Midbrain (tissue), 1 donor: ENCODE data around the gene GSTA1.
"Not testable (repeated sequence)": the region's sequence is repeated elsewhere in the genome, so short reads cannot be mapped to it uniquely, and the experiment has no call there.

ENCODE experiments used
- DNase-seq: peaks from one replicate; lab custom pipeline; 2025; lab: John Stamatoyannopoulos, UW

Gene GSTA1

DNA sequence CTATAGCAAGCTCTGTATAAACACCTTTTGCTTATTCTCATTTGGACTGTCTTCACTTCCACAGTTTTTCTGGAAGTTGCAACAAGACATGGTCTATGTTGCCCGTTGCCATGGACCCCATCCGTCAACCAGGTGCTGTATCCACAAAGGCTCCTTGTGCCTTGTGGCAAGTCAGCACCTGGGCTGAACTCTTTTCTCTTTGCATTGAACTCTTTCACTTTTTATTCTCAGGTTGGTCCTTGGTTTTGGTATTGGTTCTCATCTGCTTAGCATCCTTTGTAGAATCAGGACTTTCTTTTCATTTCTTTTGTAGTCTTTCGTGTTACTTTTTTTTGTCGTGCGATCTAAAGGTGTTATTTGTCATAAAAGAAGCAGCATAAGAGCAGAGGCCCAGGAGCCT lies 5.0 kb upstream of the GSTA1 start:
- no peak for DNase-seq

DNA sequence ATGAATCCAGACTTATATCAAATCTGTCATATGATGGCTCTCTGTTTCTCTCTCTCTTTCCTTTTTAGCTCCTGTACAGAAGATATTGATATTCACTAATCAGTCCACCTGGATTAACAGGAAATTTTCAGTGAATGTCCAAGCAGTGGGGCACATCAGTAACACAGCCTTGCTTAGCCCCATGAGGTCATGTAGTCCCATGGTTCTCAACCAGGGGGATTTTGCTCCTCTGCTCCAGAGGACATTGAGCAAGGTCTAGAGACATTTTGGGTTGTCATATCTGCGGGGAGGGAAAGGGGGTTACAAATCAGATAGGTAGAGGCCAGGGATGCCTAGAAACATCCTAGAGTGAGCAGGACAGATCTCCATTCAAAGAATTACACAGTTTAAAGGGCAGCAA lies 810 bp downstream of the GSTA1 start:
- no peak for DNase-seq

DNA sequence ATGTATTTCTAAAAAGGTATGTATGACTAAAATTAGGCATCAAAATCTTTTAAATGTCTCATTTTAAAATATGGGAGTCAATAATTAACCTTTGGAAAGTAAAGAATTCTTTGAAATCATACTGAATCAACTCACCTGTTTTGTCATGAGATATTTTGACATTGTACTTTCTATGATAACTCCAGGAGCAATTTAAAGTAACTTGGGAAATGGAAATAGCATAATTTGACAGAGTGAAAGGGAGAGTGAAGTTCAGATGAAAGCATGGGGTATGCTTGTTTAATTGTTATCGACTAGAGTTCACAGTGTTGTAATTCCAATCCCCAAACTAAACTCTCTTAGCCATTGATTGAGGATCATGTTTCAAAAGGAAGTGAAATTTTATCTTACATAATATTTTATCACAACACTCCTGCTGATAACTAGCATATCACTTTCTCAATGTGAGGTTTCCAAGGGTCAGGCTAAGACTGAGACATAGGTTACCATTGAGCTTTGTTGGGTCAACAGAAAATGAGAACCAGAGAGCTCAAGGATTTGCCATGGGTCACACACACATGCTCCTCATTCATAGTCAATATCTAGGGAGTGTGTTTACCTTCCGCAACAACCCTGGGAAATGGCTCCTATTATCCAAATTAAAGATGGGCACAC lies 2.3 kb downstream of the GSTA1 start:
- no peak for DNase-seq

DNA sequence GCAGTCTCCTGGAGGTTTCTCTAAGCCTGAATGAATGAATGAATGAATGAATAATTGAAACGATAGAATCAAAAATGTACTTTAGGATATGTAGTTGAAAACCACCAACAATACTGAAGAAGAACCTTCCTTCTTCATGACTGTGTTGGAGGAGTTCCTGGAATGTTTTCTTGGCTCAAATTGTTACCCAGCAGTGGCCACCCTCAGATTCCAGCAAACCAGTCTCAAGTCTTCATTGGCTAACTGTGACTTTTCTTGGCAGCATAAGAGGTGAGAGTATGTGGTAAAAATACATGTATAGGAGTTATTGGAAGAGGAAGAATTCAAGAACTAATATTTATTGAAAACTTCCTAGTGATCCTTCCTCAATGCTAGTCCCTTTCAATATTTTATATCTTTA lies 4.3 kb downstream of the GSTA1 start:
- not testable (repeated sequence) for DNase-seq

DNA sequence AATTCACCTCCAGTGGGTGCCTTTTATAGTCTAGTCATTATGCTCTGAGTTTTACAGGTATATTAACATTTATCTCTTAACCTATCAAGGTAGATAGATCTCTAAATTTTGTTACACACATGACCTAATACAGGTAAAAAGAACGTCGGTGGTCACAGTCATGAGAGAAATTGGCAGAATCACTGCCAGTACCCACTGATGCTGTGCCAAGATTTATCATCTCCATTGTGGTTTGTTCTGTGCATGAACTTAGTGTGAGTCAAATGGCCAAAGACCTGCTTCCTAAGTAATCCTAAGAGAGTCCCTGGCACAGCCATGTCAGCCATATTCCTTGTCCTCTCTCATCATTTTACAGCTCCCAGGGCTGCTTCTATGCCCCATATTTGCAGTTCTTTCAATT lies 9.2 kb downstream of the GSTA1 start:
- not testable (repeated sequence) for DNase-seq

DNA sequence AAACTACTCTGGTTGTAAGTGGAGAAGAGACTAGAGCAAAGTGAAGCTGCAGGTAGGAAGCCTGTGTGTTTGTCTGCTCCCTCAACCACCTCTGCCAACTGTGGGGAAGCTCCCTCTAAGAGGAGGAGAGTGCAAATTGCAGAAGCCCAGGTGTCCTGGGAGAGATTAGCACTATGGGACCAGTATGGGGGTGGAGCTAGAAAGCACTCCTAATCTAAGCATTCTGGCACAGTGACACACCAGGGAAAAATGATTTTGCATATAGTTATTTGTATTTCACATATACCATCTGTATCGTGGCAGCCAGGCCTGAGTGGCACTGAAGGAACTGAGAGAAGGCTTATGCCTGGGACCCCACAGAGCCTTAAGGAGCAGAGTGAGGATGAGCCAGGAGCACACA lies 12.8 kb downstream of the GSTA1 start:
- DNase-seq: no peak

DNA sequence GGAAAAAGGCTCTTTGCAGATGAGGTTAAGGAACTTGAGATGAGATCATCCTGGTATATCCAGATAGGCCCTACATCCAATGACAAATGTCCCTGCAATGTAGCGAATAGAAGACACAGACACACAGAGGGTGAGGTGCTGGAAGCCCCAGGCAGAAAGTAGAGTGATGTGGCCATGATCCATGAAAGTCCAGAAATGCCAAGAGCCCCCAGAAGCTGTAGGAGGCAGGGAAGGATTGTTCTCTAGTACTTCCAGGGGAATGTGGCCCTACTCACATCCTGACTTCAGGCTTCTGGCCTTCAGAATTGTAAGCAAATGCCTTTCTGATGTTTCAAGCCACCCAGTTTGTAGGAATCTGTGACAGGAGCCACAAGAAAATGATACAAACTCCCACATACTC lies 14.0 kb downstream of the GSTA1 start:
- DNase-seq: not testable (repeated sequence)

DNA sequence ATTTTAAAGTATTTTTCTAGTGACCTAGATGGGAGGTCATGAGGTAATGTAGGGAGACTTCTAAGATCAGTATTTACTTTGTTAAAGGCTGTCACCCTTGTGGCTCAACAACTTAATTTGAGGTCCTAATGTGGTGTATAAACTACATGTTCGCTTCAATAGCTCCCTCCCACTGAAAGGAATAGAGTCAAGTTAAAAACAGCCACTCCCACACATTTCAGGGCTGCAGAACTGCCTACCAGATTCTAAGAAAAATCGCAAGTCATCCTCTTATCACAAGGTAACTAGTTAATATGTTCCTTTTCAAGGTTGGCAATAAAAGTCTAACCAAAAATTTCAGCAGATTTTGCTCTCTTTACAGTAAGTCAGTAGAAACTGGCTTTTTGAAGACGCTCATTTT lies 15.1 kb downstream of the GSTA1 start:
- DNase-seq: no peak

DNA sequence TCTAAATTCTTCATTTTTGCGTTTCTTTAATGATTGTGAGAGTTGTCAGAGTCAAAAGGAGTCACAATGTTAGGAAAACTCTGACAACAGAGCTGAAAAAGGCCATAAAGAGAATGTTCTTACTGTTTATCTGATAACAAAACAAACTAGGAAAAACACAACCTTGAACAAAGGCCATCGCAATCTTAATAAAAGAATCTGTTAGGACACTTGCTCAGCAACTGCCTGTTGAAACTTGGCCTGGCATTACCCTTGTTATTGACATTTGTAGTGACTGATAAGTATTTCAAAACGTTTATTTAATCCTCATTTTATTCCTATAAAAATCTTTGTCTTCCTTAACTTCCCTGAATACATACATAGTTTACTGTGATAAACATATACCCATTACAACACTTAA lies 15.7 kb downstream of the GSTA1 start:
- no peak for DNase-seq

DNA sequence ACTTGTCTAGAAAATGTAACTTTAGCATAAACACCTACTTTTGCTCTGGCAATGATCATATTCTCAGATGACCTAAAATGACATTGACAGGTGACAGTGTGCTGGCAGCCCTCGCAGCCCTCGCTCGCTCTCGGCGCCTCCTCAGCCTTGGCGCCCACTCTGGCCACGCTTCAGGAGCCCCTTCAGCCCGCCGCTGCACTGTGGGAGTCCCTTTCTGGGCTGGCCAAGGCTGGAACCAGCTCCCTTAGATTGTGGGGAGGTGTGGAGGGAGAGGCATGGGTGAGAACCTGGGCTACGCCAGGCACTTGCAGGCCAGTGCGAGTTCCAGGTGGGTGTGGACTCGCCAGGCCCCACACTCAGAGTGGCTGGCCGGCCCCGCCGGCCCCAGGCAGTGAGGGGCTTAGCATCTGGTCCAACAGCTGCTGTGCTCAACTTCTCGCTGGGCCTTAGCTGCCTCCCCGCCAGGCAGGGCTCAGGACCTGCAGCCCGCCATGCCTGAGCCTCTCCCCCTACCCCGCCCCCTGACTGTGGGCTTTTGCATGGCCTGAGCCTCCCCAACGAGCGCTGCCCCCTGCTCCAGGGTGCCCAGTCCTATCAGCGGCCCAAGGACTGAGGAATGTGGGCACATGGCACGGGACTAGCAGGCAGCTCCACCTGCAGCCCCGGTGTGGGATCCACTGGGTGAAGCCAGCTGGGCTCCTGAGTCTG lies 17.2 kb downstream of the GSTA1 start:
- no peak for DNase-seq

DNA sequence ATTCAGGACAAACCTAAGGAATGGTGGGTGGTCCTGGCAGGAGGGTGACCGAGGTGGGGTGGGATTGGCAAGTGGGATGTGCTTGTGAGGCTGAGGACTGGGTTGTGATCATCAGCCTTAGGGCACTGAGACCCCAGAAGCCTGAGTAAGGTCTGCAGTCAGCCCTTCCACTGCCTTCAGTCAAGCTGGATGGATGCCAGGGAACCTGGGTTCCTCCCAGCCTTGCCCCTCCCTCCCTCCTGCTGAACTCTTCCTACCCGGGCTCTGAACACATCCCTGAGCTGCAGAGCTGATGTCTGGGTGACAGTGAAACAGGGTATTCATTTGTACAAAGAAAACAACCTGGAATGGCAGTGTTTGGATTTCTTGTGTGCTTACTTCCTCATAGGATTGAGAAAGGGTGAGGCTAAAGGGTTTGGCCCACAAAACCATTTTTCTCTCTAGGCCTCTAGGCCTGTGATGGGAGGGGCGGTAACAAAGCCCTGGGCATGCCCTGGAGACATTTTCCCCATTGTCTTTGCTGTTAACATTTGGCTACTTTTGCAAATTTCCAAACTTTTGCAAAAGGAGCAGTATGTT lies 20.8 kb downstream of the GSTA1 start:
- DNase-seq: not testable (repeated sequence)

DNA sequence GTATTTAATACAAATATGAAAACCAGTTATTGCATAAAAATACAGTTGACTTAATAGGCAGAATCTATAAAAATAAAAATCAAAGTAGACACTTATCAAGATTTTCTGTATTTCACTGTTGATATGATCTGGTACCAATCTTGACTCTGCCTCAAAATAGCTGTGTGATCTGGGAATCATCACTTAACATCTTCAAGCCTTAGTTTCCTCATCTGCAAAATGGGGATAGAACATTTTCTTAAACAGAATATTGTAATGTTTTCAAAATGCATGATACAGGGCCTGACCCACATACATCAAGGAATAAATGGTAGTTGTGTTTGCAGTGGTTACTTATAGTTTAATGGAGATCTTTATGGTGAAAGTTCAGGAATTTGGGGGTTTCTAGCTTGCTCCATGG lies 21.4 kb downstream of the GSTA1 start:
- DNase-seq: not testable (repeated sequence)

DNA sequence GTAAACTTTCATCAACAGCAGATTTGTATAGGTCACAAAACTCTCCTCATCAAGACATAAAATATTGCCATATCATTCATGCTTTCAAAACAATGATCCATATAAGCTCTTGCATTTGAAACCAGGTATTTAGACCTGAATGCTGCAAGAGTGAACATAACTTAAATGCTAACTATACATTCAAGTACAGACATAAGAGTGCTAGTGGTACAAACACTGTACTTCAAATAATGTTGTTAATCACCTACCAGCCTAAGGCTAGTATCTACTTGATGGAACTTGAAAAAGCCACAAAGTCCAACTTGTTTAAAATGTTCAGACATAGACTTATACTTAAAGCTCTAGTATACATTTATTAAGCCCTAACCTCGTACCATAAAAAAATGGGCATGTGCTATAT lies 24.4 kb downstream of the GSTA1 start:
- no peak for DNase-seq

DNA sequence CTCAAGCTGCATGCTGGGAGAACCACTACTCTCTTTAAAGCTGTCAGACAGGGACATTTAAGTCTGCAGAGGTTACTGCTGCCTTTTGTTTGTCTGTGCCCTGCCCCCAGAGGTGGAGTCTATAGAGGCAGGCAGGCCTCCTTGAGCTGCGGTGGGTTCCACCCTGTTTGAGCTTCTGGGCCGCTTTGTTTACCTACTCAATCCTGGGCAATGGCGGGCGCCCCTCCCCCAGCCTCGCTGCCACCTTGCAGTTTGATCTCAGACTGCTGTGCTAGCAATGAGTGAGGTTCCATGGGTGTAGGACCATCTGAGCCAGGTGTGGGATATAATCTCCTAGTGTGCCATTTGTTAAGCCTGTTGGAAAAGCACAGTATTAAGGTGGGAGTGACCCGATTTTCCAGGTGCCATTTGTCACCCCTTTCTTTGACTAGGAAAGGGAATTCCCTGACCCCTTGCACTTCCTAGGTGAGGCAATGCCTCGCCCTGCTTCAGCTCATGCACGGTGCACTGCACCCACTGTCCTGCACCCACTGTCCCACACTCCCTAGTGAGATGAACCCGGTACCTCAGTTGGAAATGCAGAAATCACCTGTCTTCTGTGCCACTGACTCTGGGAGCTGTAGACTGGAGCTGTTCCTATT lies 26.8 kb downstream of the GSTA1 start:
- DNase-seq: not testable (repeated sequence)

DNA sequence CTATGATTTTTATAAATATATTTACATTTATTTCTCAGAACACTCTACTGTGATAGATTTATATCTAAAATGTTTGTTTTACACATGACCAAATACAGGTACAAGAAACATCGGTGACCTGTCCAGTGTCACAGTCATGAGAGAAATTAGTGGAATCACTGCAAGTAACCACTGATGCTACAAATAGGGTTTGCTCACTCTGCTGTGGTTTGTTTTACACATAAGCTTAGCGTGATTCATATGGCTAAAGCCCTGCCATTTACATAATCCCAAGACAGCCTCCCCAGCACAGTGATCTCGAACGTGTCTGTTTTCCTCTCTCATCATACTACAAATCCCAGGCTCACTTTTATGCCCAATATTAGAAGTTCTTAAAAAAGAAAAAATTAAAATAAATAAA lies 34.2 kb downstream of the GSTA1 start:
- not testable (repeated sequence) for DNase-seq

DNA sequence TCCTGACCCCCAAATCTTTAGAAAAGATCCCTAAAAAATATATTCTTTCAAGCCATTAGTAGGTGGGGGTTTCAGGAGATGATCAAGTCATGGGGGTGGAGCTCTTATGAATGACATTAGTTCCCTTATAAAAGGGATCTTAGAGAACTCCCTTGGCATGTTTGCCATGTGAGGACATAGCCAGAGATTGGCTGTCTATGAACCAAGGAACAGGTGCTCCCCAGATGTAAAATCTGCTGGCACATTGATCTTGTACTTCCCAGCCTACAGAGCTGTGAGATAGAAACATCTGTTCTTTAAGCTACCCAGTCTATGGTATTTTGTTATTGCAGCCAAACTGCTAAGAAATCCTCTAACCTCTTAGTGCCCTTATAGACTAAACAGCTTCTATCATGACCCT lies 36.0 kb downstream of the GSTA1 start:
- DNase-seq: not testable (repeated sequence)

DNA sequence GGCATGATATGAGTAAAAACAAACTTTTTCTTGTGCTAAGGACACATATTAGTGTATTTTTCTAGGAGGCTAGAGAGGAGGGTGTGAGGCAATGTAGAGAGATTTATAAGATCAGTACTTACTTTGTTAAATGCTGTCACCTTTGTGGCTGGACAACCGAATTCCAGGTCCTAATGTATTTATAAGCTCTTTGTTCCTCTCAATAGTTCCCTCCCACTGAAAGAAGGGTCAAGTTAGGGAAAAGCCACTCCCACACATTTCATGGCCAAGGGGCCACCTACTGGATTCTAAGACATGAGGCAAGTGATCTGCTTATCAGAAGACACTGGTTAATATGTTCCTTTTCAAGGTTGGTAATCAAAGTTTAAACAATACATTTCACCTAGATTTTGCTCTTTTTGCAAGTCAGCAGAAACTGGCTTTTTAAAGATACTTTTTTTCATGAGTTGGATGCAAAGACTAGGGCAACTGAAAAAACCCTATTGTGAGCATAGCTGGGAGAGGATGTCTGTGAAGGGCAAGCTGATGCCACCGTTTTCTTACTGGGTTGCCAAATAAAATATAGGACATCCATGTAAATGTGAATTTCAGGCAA lies 40.2 kb downstream of the GSTA1 start, which contains the start of gene GSTA2:
GSTA2 (minus strand) TSS at position 154 of the 595 bp plus-strand sequence. CDS start 5,528 bp downstream, outside the sequence.
- DNase-seq: not testable (repeated sequence)

DNA sequence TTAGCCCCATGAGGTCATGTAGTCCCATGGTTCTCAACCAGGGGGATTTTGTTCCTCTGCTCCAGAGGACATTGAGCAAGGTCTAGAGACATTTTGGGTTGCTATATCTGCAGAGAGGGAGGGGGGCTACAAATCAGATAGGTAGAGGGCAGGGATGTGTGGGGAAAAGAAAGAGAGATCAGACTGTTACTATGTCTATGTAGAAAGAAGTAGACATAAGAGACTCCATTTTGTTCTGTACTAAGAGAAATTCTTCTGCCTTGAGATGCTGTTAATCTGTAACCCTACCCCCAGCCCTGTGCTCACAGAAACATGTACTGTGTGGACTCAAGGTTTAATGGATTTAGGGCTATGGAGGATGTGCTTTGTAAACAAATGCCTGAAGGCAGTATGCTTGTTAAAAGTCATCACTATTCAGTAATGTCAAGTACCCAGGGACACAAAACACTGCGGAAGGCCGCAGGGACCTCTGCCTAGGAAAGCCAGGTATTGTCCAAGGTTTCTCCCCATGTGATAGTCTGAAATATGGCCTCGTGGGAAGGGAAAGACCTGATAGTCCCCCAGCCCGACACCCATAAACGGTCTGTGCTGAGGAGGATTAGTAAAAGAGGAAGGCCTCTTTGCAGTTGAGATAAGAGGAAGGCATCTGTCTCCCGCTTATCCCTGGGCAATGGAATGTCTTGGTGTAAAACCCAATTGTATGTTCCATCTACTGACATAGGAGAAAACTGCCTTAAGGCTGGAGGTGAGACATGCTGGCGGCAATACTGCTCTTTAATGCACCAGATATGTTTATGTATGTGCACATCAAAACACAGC lies 41.7 kb downstream of the GSTA1 start:
- DNase-seq: not testable (repeated sequence)

DNA sequence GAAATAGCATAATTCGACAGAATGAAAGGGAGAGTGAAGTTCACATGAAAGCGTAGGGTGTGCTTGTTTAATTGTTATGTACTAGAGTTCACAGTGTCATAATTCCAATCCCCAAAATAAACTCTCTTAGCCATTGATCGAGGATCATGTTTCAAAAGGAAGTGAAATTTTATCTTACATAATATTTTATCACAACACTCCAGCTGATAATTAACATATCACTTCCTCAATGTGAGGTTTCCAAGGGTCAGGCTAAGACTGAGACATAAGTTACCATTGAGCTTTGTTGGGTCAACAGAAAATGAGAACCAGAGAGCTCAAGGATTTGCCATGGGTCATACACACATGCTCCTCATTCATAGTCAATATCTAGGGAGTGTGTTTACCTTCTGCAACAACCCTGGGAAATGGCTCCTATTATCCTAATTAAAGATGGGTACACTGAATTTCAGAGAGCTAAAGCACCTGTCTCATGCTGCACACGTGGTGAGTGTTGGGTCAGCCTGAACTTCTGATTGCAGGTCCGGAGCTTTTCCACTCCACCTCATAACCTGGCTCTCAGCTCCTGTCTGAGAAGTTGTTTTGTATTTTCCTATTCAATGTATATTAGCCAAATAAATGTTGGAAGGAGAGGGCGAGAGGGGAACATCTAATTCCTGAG lies 43.4 kb downstream of the GSTA1 start:
- no peak for DNase-seq

DNA sequence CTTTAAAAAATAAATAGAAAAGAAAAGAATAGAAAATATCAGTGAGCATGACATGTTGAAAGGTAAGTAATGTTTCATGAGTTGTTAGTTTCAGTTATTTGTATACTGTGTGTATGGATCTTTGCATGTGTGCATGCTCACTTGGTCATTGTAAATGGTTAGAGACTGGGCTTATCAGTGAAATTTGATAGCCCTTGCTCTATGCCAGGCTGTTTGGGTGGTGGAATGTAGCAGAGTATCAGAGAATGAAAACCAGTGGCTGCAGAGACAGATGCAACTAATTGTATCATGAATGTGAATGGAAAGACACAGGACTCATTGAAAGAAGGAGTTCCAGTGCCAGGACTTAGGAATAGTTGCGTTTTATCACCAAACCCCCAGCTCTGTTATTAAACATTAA lies 44.5 kb downstream of the GSTA1 start:
- no peak for DNase-seq
